NCI-H1694 (cell line): ENCODE measurements around the gene MCRS1.

Experiments
- DNase-seq: peaks from one replicate; lab custom pipeline; 2025; lab: John Stamatoyannopoulos, UW

The MCRS1 gene

DNA sequence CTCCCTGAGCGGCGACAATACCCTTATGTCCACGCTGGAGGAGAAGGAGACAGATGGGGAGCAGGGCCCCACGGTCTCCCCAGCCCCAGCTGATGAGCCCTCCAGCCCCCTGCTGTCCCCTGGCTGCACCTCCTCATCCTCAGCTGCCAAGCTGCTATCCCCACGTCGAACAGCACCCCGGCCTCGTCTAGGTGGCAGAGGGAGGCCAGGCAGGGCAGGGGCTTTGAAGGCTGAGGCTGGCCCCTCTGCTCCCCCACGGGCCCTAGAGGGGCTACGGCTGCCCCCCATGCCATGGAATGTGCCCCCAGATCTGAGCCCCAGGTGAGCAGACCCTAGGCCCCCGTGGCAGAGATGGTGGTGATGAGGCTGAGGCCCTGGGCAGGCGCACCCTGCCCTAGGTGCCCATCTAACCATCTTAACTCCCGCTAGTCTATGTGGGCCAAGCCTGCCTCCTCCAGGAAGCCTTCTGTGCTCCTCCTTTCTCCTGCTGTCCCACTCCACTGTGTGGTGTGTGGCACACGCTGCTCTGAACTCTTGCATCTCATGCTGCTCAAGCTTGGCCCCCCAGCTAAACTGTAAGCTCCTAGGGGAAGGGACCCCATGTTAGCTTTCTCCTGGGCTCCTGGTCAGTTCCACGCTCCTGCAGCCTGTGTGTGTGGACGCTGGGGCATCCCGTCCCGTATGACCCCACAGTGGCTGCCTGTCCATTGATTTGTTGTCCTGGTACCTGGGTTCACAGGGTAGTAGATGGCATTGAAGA, 12.1 kb downstream of the MCRS1 start:
- no peak for DNase-seq

GRCh38 chr12:49554266-49554665, 13.7 kb downstream of the MCRS1 start:
- no peak for DNase-seq

GRCh38 chr12:49553512-49554088, 14.3 kb downstream of the MCRS1 start:
- peak; percentile 36 for DNase-seq

DNA sequence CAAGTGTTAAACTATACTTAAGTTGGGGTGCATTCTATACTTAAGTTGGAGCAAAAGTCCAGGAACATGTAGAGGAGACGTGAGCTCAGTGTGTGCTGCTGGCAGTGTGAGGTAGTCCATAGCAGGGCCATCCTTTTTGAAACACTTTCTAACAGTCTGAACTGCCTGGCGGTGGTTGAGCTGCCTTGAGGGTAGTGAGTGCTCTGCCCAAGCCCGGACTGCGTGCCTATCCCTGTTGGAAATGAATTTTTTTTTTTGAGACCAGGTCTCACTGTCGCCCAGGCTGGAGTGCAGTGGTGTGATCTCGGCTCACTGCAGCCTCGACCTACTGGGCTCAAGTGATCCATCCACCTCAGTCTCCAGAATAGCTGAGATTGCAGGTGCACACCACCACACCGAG, 15.0 kb downstream of the MCRS1 start:
- DNase-seq = no peak

- DNase-seq = no peak
Measured at GRCh38 chr12:49552425-49552824, 15.5 kb downstream of the MCRS1 start.

- peak; percentile 65 for DNase-seq
Measured at GRCh38 chr12:49552014-49552413, 15.9 kb downstream of the MCRS1 start.

- no peak for DNase-seq
Measured at GRCh38 chr12:49550693-49551252, 17.2 kb downstream of the MCRS1 start.

DNA sequence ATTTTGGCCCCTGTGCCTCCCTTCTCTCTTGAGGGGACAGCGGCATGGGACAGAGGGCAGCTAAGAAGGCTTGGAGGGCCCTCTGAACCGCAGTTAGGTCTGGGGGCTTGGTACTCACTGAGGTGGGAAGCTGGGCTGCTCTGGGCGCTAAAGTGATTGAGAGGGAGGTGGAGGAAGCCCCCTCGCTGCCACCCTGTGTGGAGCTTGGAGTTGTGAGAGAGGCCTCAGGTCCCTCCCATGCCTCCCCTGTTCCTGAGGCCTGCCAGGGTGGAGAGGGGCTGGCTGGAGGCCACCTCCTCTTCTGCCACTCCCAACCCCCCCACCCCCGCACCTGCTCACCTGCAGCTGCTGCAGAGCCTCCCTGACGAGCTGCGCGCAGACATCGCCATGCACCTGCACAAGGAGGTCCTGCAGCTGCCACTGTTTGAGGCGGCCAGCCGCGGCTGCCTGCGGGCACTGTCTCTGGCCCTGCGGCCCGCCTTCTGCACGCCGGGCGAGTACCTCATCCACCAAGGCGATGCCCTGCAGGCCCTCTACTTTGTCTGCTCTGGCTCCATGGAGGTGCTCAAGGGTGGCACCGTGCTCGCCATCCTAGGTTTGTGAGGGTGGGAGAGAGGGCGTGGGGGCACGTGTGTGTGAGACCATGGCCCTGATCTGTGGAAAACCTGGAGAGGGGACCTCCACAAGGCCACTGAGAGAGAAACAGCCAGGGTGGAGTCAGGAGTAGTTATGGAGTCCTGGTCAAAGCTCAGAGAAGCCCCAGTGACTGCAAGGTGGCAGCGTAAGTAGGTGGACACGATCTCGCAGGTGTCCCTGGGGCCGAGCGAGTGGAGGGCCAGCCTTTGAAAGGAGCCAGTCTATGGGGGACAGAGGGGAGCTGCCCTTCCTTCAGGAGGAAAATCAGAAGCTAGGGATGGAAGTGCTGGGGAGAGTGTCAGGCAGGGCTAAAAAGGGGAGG, 17.9 kb downstream of the MCRS1 start:
- DNase-seq = no peak

GRCh38 chr12:49548822-49549648, 18.9 kb downstream of the MCRS1 start:
- DNase-seq = no peak

- DNase-seq = no peak
Measured at GRCh38 chr12:49548481-49548821, 19.5 kb downstream of the MCRS1 start.

DNA sequence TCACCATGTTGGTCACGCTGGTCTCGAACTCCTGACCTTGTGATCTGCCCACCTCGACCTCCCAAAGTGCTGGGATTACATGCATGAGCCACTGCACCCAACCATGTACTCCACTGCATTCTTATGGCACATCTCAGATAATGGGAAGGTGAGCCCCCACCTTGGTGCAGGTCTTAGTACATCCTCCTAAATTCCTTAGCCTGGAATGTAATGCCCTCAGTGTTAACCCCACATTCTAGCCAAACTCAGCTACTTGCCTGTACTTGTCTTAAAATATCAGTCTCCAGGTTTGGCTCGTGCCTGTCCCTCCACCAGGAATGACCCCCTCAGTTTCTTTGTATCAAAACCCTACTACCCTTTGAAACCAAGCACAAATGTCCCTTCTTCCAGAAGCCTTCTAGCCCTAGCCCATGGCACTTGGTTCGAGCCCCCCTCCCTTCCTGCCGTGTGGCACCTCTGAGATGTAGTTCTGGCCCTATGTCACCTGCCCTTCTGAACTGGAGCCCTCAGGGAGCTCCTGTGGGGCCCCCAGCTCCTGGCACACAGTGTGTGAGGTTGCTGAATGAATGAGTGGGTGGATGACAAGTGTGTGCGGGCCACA, 20.8 kb downstream of the MCRS1 start:
- DNase-seq = no peak

DNA sequence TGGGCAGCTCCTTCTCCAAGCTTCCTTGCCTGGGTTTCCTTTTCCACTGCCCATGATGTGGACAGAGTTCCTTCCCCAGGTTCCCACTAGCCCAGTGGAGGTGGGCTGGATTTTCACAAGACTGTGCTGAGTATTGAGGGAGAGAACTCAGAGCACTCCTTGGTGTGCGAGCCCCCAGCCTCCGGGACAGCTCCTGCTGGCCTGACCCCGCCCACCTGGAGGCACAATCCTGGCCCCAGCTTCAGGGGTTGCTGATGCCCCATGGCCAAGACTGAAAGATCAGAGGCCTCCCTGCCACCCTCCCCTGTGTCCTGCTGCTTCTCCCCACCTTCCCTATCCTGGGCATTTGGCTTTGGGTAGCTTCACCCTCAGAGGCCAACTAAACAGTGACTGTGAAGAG, 21.5 kb downstream of the MCRS1 start:
- no peak for DNase-seq

DNA sequence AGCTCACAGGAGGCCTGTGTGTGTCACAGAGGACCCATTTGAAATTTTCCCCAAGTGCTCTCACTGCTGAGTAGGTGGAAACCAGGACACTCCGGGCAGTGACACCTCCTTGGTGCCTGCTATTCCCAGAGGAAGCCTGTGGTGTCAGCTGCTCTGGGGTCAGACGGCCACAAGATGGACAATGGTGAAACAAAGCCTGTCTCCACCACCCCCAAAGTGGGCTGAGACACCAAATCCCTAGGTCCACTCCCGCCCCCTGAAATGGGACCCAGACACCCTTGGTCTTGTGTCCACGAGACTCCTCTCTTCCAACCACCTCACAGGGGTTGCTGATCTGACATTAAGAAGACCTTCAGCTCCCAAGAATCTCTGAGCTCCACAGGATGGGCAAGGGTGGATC, 22.1 kb downstream of the MCRS1 start:
- DNase-seq = no peak

- DNase-seq = no peak
Measured at GRCh38 chr12:49543914-49544815, 23.8 kb downstream of the MCRS1 start.

DNA sequence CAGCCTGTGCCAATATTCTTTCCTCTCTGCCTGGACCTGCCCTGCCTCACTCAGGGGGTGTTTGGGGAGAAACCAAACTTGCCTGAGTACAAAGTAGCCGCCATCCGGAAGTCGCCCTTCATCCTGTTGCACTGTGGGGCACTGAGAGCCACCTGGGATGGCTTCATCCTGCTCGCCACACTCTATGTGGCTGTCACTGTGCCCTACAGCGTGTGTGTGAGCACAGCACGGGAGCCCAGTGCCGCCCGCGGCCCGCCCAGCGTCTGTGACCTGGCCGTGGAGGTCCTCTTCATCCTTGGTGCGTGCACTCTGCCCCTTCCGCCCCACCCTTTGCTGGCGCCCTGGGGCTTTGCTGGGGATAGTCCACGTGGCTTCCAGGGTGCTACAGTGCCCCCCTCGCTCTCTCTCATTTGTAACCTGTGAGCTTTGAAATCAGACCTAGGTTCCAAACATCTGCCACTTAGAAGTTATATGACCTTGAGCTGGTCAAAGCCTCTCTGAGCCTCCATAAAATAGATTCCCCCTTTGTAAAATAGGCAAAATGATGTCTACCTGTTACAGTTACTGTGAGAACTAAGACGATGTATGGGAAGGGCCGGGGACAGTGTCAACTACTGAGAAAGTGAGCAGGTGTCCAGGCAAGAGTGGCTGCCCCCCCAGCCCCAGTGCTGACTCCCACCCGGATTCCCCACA, 24.6 kb downstream of the MCRS1 start:
- DNase-seq = no peak

DNA sequence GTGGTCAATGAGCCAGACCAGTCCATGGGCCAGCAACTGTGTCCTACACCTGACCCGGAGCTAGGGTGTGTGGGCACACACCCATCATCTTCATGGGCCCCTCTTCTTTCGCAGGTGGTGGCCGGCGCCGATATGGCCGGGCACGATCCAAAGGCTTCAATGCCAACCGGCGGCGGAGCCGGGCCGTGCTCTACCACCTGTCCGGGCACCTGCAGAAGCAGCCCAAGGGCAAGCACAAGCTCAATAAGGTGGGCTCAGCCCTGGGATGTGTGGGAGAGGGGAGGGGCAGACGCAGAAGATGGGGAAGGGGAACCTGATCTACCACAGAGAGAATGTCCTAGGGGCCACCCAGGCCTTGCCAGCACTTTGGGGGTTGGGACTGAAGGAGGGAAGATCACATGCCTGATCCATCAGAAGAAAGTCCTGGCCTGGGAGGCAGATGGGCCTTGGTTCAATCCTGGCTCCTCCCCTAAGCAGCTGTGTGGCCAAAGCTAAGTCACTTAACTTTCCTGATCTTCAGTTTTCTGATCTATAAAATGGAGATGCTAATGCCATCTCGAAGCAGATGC, 25.3 kb downstream of the MCRS1 start:
- DNase-seq = no peak

DNA sequence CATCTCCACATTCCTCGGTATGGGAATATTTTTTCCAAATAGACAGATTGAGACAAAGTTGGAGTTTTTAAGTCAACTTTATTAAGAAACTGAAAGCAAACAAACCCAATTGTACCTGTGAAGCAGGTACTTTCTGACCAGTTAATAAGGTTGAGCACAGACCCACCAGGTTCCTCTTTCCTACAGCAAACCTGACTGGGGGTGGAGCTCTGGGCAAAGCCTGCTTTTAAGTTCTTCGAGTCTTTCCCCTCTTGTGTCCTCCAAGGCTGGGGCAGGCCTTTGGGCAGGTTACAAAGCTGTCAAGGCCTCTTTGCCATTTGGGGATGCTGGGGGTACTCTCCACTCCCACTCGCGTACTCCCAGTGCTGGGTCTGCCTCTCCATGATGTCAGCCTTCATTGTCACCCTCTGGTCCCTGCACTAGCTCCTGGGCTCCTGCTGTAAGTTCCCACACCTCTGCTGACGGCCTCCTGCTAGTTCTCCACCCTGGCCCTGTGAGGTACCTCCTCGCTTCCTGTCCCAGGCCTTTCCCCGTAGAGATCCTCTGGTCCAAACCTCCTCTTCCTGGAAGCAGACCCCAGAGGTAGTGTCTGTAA, 25.9 kb downstream of the MCRS1 start:
- DNase-seq = no peak

DNA sequence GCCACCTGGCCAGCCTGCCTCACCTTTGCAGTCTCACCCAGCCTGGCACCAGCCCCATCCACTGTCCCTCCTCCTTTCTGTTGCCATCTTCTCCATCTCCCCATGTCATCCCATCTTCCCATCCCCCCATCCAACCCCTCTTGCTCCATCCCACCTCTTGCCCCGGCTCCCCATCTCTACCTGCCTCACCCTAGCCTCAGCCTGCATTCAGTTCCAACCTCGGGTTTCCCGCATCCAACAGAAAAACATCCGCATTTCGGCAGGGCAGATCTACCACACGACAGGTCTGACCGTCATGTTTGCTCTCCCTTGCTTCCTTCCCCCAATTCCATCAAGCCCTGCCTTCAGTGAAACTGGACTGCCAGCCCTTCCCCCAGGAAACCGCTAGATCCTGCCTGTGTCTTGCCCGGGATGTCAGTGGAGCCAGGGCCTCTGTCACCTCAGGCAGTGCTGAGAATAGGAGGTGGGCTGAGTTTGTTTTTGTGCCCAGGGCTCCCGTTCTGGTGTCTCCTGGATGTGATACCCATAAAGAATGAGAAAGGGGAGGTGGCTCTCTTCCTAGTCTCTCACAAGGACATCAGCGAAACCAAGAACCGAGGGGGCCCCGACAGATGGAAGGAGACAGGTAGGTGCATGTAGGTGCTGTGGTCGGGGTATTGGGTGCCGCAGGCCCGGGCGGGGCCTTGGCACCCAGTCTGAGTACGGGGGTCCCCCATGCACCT, 26.6 kb downstream of the MCRS1 start:
- no peak for DNase-seq
